ENCODE measurements around the gene TCF7L1. TPM values are rescaled to one million over a fixed set of nuclear protein-coding genes. Genes with fewer than 3 reads are reported as not detected.

The TCF7L1 gene
- polyA plus RNA-seq, 1 of the 3 experiments (the other 2 are of a cell fraction) = 3.7 TPM

DNA sequence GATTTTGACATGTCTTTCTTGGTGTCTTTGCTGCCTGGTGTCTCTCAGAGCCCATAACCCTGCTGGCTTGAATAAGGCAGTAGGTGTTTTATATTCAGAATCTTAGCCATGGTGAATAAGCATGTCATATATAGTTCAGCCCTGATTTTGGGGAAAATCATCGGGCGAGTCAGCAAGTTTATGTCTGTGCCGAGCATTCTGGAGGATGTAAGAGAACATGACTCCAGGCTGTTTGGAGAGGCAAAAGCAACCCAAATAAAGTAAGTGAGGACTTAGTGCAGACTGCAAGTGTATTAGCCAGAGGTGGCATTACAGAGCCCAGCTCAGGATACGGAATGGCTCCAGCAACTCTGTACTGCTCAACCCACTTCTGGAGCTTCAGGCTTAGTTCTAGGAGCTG lies 50.3 kb downstream of the TCF7L1 start (continued):
- no peak for TF ChIP-seq NFIC (IDR thresholded peaks at IDR 0.05; ENCODE audit: borderline replicate concordance)
- no peak for TF ChIP-seq TCF12 (IDR thresholded peaks at IDR 0.05)

GRCh38 chr2:85184231-85184630 lies 51.0 kb downstream of the TCF7L1 start:
- H3K9me3 ChIP-seq = no peaks in the 10 kb centered on the region
- peaks cover 0 to 5% of the 10 kb centered on the region in 2 experiments; a peak in 2 of 4 replicates for H3K4me1 ChIP-seq (ENCODE audit: control insufficient read depth in 1 of 2, insufficient read depth in 2 of 2, low read depth in 1 of 2, low read length in 1 of 2)
- no peaks in the 10 kb centered on the region for H3K79me2 ChIP-seq (ENCODE audit: insufficient read depth)
- H3K27ac ChIP-seq (ENCODE audit: low read depth in 2 of 2, low read length in 1 of 2) = no peak overlapping the region
- no peak for DNase-seq
- H4K20me1 ChIP-seq (ENCODE audit: insufficient read depth) = peaks cover 22% of the 10 kb centered on the region
- H2AFZ ChIP-seq (ENCODE audit: low read depth) = no peak overlapping the region
- H3K9ac ChIP-seq = no peak overlapping the region
- H3K4me2 ChIP-seq = no peak overlapping the region
- H3K36me3 ChIP-seq (replicated peaks in 1 of 2; ENCODE audit: control insufficient read depth in 1 of 2, insufficient read depth in 2 of 2, low read length in 1 of 2) = no peaks in the 10 kb centered on the region
- no peaks in the 10 kb centered on the region for H3K9me2 ChIP-seq
- TF ChIP-seq TEAD4 (IDR thresholded peaks at IDR 0.05; ENCODE audit: borderline replicate concordance, insufficient read depth) = no peak
- H3K27me3 ChIP-seq (ENCODE audit: insufficient read depth) = no peaks in the 10 kb centered on the region
- H3F3A ChIP-seq (replicated peaks; ENCODE audit: insufficient read depth) = no peaks in the 10 kb centered on the region
- no peak overlapping the region for H3K4me3 ChIP-seq (ENCODE audit: low read depth in 2 of 2, low read length in 1 of 2)
- POLR2A ChIA-PET = interaction anchor here (1.1 kb wide), 1 partner anchor 29 kb away, joined by 3 read pairs; no protein-coding TSS in a partner anchor
- 93% methylated on average over 9 of the region's 9 CpGs for WGBS (ENCODE audit: low lambda C conversion rate)
- CTCF ChIA-PET = interaction anchor here (0.6 to 2.0 kb wide), 7 partner anchors 8 to 169 kb away, joined by 3 to 7 read pairs (median 4); no protein-coding TSS in a partner anchor

GRCh38 chr2:85184990-85185389 lies 51.8 kb downstream of the TCF7L1 start:
- Histone ChIP-seq H3K9me3 (no peaks in the 10 kb centered on the region), H3K79me2 (ENCODE audit: insufficient read depth) (no peaks in the 10 kb centered on the region), H2AFZ (ENCODE audit: low read depth) (no peak overlapping the region), H3K9ac (no peak overlapping the region), H4K20me1 (ENCODE audit: insufficient read depth) (peaks cover 22% of the 10 kb centered on the region), H3F3A (replicated peaks; ENCODE audit: insufficient read depth) (no peaks in the 10 kb centered on the region), H3K36me3 (replicated peaks in 1 of 2; ENCODE audit: control insufficient read depth in 1 of 2, insufficient read depth in 2 of 2, low read length in 1 of 2) (no peaks in the 10 kb centered on the region), H3K4me2 (no peak overlapping the region), H3K27me3 (ENCODE audit: insufficient read depth) (no peaks in the 10 kb centered on the region), H3K4me1 (ENCODE audit: control insufficient read depth in 1 of 2, insufficient read depth in 2 of 2, low read depth in 1 of 2, low read length in 1 of 2) (peaks cover 0 to 6% of the 10 kb centered on the region in 2 experiments; a peak in 2 of 4 replicates), H3K9me2 (no peaks in the 10 kb centered on the region), H3K27ac (ENCODE audit: low read depth in 2 of 2, low read length in 1 of 2) (no peak overlapping the region), H3K4me3 (ENCODE audit: low read depth in 2 of 2, low read length in 1 of 2) (no peak overlapping the region)
- no peak for TF ChIP-seq TEAD4 (IDR thresholded peaks at IDR 0.05; ENCODE audit: borderline replicate concordance, insufficient read depth)
- TF ChIP-seq, protein P1, sequence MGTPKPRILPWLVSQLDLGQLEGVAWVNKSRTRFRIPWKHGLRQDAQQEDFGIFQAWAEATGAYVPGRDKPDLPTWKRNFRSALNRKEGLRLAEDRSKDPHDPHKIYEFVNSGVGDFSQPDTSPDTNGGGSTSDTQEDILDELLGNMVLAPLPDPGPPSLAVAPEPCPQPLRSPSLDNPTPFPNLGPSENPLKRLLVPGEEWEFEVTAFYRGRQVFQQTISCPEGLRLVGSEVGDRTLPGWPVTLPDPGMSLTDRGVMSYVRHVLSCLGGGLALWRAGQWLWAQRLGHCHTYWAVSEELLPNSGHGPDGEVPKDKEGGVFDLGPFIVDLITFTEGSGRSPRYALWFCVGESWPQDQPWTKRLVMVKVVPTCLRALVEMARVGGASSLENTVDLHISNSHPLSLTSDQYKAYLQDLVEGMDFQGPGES (IDR thresholded peaks at IDR 0.05; ENCODE audit: low read depth, low read length) = no peak
- no peak for TF ChIP-seq RAD21 (IDR thresholded peaks at IDR 0.05; ENCODE audit: low read length)
- no peak for TF ChIP-seq FOXJ3 (CRISPR knock-in tag; IDR thresholded peaks at IDR 0.05)
- TF ChIP-seq GATA2 (CRISPR knock-in tag; IDR thresholded peaks at IDR 0.05) = no peak
- TF ChIP-seq GABPA (IDR thresholded peaks at IDR 0.05; ENCODE audit: low read depth) = no peak
- TF ChIP-seq SIN3A (IDR thresholded peaks at IDR 0.05; ENCODE audit: borderline replicate concordance, low read depth, low read length) = no peak
- POLR2A ChIA-PET = interaction anchor here (1.1 kb wide), 1 partner anchor 28 kb away, joined by 3 read pairs; no protein-coding TSS in a partner anchor
- CTCF ChIA-PET = interaction anchor here (0.6 to 2.8 kb wide), 8 partner anchors 9 to 169 kb away, joined by 3 to 9 read pairs (median 6); no protein-coding TSS in a partner anchor
- no peak for DNase-seq
- WGBS (ENCODE audit: low lambda C conversion rate) = 99% methylated on average over 6 of the region's 6 CpGs

All from SK-N-SH (cell line).